GM12865 (cell line): ENCODE results near the gene AGO1.

Experiments
- DNase-seq: peaks from one replicate; pipeline ENCODE4 v3.0.0; 2010; ENCODE audit warnings: low read depth
- H3K4me3 ChIP-seq: 2 replicates; pipeline ENCODE4 v1.5.1; 2011; ENCODE audit warnings: mild to moderate bottlenecking, low read depth, low read length, control low read depth
- TF ChIP-seq, protein P1 (sequence below): IDR thresholded peaks from 2 replicates; pipeline ENCODE4 v1.5.1; 2011; ENCODE audit warnings: low read length, control low read depth, low read depth, inconsistent platforms; ENCODE audit not compliant: insufficient read depth; ENCODE audit errors: missing control alignments

Gene AGO1

DNA sequence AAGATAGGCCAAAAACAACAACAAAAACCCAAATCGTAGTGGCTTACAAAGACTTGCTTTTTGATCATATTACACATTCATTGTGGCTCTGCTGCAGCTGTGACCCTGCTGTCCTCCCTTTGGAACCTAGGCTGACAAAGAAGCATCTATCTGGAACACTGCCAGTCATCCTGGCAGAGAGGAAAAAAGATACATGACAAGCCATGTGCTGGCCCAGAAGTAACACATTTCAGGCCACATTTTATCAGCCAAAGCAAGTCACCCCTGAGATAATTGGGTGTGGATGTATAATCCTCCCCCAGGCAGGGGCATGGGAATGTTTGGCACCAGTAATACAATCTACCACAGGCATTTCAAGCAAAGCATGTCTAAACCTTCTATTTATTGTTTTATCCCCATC, 37.2 kb upstream of the AGO1 start:
- TF ChIP-seq, protein P1, sequence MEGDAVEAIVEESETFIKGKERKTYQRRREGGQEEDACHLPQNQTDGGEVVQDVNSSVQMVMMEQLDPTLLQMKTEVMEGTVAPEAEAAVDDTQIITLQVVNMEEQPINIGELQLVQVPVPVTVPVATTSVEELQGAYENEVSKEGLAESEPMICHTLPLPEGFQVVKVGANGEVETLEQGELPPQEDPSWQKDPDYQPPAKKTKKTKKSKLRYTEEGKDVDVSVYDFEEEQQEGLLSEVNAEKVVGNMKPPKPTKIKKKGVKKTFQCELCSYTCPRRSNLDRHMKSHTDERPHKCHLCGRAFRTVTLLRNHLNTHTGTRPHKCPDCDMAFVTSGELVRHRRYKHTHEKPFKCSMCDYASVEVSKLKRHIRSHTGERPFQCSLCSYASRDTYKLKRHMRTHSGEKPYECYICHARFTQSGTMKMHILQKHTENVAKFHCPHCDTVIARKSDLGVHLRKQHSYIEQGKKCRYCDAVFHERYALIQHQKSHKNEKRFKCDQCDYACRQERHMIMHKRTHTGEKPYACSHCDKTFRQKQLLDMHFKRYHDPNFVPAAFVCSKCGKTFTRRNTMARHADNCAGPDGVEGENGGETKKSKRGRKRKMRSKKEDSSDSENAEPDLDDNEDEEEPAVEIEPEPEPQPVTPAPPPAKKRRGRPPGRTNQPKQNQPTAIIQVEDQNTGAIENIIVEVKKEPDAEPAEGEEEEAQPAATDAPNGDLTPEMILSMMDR, result no peak
- H3K4me3 ChIP-seq, result no peak overlapping the region
- no peak for DNase-seq

DNA sequence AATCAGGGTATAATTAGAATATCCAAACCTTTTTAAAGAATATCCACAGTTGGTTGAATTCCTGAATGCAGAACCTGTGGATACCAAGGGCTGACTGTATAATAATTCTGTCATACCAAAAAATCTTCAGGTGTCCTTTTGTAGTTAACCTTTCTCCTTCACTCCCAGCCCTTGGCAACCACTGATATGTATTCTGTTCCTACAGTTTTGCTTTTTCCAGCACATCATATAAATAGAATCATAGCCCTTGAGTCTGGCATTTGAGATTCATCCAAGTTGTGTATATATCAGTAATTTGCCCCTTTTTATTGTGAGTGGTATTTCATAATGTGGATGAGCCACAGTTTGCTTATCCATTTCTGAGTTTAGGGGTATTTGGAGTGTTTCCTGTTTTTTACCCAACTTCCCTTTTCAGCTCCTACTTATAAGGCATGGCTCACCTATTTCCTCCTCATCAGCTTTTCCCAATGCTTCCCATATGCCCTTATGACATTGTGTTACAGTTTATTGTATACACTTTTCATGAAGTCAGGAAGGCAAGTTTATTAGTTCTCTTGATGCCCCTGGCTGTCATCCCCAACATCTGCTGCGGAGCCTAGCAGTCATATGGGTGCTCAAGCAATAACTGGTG, 35.0 kb upstream of the AGO1 start:
- TF ChIP-seq, protein P1, result no peak
- H3K4me3 ChIP-seq, result no peak overlapping the region
- no peak for DNase-seq

DNA sequence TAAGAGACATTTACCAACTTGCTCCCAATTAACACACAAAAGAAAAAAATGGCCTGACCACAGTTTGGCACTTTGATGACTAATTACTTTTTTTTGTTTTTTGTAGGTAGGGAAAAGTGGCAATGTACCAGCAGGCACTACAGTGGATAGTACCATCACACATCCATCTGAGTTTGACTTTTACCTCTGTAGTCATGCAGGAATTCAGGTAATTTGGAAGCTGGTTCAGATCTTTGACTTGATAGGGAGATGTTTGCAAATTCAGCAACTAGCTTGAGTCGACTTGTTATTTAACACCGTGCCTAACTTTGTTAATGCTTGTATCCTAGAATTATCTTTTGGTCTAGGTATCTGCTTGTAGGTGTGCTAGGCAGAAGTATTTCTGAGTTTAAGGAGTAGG, 33.0 kb upstream of the AGO1 start:
- TF ChIP-seq, protein P1, result no peak
- no peak overlapping the region for H3K4me3 ChIP-seq
- DNase-seq, result no peak

DNA sequence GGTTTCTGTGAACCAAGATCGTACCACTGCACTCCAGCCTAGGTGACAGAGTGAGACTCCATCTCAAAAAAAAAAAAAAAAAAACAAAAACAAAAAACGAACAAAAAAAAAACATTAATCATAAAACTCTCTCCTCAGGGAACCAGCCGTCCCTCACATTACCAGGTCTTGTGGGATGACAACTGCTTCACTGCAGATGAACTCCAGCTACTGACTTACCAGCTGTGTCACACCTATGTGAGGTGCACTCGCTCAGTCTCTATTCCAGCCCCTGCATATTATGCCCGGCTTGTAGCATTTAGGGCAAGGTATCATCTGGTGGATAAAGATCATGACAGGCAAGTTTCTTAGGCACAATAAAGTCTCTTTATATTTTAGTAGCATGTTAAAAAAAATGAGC, 32.3 kb upstream of the AGO1 start:
- TF ChIP-seq, protein P1, result no peak
- H3K4me3 ChIP-seq, result no peak overlapping the region
- DNase-seq, result no peak

DNA sequence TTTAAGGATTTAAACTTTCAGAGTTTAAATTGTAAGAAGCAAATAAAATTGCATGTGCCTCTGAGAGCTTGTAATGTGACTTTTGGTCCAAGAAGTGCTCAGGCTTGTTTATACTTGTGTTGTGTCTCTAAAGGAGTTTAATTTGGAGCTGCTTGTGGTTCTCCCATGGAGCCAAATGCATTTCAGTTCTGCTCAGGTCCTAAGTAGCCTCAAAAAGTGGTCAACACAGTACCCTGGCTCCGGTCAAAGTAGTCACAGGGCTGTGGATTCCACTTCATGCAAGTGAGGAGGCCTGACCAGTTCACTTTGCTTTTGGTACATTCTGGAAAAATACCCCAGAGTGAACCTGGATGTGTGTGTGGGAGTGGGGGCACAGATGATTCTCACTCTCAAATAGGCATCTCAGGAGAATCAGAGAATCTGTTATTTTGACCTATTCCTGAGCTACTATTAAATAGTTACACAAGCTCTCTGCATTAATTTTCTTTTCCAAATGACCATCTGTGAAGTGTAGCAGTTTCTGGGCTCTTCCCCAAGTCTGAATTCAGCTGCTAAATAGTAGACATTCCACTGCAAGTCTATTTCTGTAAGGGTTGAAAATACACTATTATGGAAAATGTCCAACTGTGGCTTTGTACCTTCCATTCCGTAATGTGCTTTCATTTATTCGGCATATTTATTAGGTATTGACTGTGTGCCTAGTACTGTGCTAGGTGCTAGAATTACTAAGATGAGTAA, 31.7 kb upstream of the AGO1 start:
- H3K4me3 ChIP-seq, result no peak overlapping the region
- DNase-seq, result no peak
- TF ChIP-seq, protein P1, result no peak

DNA sequence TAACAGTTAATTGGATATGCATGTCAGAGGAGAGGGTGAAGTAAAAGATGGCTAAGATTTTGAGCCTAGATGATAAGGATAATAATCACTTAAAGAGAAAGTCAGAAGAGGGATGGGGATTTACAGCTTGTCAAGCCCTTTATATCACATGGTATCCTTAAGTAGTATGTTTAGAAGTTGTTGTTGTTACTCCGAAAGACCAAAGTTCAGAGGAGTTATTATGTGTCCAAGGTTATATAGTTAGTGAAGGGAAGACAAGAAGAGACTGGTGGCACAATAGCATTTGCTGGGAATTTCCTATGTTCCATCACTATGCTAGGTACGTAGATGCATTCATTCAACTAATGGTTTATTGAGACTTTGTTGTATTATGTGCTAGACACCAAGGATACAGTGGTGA, 30.8 kb upstream of the AGO1 start:
- no peak overlapping the region for H3K4me3 ChIP-seq
- no peak for DNase-seq
- TF ChIP-seq, protein P1, result no peak
